ENCODE data around the gene PTP4A1.
A peak's percentile ranks its signal among the peaks of the same experiment; 100 is the strongest.
"Not testable (repeated sequence)": the region's sequence is repeated elsewhere in the genome, so short reads cannot be mapped to it uniquely, and the experiment has no call there.

Gene PTP4A1

DNA sequence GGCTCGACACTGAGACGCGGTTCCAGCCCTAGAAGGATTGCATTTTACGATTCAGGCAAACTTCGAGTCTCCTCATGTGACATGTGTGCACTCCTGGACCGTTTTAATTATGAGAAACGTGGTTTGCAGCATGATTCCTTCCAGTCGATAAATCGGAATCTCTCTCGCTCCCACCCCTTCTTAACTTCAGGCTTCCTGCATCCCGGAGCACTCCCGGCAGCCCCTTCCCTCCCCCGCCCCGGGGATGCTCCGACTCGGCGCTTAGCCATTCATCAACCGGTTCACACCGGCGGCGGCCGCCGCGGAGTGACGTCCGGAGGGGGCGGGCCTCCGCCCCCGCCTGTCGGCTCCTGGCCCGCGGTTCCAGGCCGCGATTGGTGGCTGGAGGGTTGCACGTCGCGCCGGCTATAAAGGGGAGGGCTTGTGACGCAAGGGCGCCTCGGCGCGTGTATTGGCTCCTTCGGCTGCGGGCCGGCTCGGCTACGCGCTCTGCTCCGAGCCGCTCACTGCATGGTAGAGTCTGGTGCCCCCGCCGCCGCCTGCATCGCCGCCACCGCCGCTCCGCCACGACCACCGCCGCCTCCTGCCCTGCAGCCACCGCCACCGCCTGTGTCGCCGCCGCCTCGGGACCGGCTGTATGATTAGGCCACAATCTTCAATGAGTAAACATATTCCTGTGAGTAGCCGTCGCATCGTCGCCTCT is at the start of gene PTP4A1, which contains the start of gene LOC128125822:
PTP4A1 (plus strand) TSS at position 437 of the 703 bp plus-strand sequence. CDS start 4,401 bp downstream, outside the sequence.
LOC128125822 (plus strand) TSS at position 437 of the 703 bp plus-strand sequence.
- peak; percentile 92 for DNase-seq (ENCODE audit: low spot score)
- ChIA-PET POLR2A (ENCODE audit: low non-redundant PET) (interaction anchor here (0.6 kb wide), 1 partner anchor 76 kb away, joined by 4 read pairs; no protein-coding TSS in a partner anchor), CTCF (no interaction called here)
- peak within 1 kb of the TSS; percentile 99 for H3K27ac ChIP-seq
- TF ChIP-seq, protein P1, sequence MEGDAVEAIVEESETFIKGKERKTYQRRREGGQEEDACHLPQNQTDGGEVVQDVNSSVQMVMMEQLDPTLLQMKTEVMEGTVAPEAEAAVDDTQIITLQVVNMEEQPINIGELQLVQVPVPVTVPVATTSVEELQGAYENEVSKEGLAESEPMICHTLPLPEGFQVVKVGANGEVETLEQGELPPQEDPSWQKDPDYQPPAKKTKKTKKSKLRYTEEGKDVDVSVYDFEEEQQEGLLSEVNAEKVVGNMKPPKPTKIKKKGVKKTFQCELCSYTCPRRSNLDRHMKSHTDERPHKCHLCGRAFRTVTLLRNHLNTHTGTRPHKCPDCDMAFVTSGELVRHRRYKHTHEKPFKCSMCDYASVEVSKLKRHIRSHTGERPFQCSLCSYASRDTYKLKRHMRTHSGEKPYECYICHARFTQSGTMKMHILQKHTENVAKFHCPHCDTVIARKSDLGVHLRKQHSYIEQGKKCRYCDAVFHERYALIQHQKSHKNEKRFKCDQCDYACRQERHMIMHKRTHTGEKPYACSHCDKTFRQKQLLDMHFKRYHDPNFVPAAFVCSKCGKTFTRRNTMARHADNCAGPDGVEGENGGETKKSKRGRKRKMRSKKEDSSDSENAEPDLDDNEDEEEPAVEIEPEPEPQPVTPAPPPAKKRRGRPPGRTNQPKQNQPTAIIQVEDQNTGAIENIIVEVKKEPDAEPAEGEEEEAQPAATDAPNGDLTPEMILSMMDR (conservative IDR thresholded peaks at IDR 0.05; ENCODE audit: low read depth), result no peak

DNA sequence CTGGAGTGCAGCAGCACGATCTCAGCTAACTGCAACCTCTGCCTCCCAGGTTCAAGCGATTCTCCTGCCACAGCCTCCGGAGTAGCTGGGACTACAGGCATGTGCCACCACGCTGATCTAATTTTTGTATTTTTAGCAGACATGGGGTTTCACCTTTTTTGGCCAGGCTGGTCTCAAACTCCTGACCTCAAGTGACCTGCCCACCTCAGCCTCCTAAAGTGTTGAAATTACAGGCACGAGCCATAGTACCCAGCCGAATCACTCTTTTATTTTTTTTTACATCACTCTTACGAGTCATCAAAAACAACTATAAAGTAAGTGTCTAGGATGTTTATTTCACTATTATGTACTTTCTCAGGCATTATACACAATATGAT is 49.4 kb upstream of the PTP4A1 start:
- POLR2A ChIA-PET (ENCODE audit: low non-redundant PET); CTCF ChIA-PET; DNase-seq (ENCODE audit: low spot score): not testable (repeated sequence)

DNA sequence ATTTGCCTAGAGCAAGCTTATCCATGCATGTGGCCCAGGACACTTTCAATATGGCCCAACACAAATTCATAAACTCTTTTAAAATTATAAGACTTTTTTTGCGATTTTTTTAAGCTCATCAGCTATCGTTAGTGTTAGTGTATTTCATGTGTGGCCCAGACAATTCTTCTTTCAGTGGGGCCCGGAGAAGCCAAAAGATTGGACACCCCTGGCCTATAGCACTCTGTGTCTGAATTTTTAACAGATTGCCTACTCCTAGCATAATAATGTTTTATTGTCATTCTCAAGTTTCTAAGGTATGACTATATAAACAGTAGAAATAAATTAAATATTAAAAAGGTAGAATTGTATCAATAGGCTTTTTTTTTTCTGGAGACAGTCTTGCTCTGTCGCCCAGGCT is 48.6 kb upstream of the PTP4A1 start:
- CTCF ChIA-PET, result interaction anchor here (0.7 kb wide), 1 partner anchor 51 kb away, joined by 4 read pairs; no protein-coding TSS in a partner anchor

More for the DNA sequence above, 49.4 kb upstream of the PTP4A1 start:
- not testable (repeated sequence) for H3K27ac ChIP-seq

DNA sequence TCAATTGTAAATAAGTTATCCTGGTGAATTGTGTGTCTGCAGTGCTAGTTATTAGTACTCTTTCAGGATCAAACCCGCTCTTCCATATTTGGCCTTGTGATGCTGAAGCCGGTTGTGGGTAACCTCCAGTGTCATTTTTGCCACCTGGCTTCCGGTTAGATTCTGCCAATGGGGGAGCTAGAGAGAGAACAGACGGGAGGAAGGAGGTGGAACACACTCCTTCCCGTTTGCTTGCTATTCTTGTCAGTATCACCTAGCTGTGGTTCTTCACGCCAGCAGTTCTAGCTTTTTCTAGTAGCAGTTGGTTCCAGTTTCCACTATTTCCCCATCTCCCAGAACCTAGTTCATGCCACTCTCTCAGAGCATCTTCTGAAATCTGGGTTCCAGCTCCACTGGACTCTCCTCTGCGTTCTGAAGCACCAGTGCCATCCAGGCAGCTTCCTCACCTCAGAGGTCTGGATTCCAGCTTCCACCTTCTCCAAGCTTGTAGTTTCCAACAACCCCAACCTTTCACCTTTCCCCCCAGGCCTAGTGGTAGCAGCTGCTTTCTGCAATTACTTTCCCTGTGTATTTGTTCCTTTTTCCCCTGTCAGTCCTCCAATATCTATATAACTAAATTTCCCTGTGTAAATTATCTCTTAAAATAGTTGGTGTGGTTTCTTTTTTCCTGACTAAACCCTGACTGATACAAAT is 46.9 kb upstream of the PTP4A1 start:
- ChIA-PET CTCF (no interaction called here), POLR2A (ENCODE audit: low non-redundant PET) (interaction anchor here (0.6 kb wide), 1 partner anchor 14 kb away, joined by 8 read pairs; no protein-coding TSS in a partner anchor)
- TF ChIP-seq, protein P1 (conservative IDR thresholded peaks at IDR 0.05; ENCODE audit: low read depth), result no peak
- H3K27ac ChIP-seq, result no peak overlapping the region
- no peak for DNase-seq (ENCODE audit: low spot score)

More for the DNA sequence above, 48.6 kb upstream of the PTP4A1 start:
- POLR2A ChIA-PET (ENCODE audit: low non-redundant PET), result no interaction called here
- DNase-seq (ENCODE audit: low spot score), result no peak
- TF ChIP-seq, protein P1 (conservative IDR thresholded peaks at IDR 0.05; ENCODE audit: low read depth), result no peak
- H3K27ac ChIP-seq, result no peak overlapping the region

DNA sequence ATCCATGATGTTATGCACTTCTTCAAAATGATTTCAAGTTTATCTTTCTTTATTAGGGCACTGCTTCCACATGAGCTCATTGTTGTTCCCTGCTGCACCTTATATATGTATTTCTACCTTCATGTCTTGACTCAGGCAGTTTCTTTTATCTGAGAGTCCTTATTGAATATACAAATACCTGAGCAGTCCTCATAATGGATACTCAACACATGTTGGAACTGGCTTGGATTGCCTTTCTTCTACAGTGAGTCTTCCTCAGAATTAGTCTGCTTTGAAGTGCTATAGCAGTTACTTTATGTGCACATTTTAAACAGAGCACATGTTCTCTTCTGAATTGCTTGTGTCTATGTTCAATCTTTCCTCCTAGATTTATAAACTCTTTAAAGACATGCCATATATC is 45.3 kb upstream of the PTP4A1 start:
- no peak overlapping the region for H3K27ac ChIP-seq
- TF ChIP-seq, protein P1 (conservative IDR thresholded peaks at IDR 0.05; ENCODE audit: low read depth), result no peak
- CTCF ChIA-PET, result no interaction called here
- POLR2A ChIA-PET (ENCODE audit: low non-redundant PET), result no interaction called here
- DNase-seq (ENCODE audit: low spot score), result no peak

DNA sequence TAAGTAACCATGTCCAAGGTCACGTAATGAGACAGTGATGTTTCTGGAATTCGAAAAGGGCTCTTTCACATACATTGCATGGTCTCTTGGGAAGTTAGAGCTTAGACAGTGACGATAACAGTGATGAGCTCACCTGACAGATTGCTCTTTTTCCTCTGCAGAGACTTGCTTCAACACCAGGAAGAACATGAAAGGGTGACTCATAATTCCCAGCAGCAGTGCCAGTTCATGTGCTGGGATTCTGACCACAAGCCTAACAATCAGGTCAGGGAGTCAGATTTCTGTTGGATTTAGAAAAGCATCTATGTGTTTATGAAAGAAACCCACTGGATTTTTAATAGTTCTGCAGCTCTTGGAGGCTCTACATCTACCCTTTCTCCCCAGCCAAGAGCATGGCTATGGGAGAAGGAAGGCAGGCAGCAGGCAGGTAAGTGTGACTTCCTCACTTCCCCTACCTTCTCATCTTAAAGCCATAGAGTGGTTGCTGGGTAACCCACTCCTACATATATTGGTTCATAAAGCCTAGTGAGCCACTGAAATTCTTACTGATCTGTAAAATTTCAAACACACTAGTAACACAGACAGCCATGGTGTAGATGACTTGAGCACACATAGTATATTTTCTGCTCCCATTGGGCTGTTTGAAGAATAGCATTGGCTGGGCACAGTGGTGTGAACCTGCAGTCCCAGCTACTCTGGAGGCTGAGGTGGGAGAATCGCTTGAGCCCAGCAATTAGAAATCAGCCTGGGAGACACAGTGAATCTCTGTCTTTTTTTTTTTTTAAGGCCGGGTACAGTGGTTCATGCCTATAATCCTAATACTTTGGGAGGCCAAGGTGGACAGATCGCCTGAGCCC is 44.4 kb upstream of the PTP4A1 start:
- DNase-seq (ENCODE audit: low spot score), result peak; percentile 94
- ChIA-PET POLR2A (ENCODE audit: low non-redundant PET) (no interaction called here), CTCF (interaction anchor here (0.6 kb wide), 2 partner anchors 18 to 235 kb away, joined by 3 read pairs; no protein-coding TSS in a partner anchor)
- H3K27ac ChIP-seq, result peak overlapping the region; percentile 84
- TF ChIP-seq, protein P1 (conservative IDR thresholded peaks at IDR 0.05; ENCODE audit: low read depth), result no peak

All from RWPE1 (cell line).